CD4-positive, alpha-beta T cell treated with Interleukin-17A for 1 hour (primary cell): ENCODE measurements around the gene GSK3B.
A peak's percentile ranks its signal among the peaks of the same experiment; 100 is the strongest.

Experiments used
- DNase-seq: peaks from one replicate; pipeline ENCODE4 v3.0.0-alpha.2; 2020

The GSK3B gene

DNA sequence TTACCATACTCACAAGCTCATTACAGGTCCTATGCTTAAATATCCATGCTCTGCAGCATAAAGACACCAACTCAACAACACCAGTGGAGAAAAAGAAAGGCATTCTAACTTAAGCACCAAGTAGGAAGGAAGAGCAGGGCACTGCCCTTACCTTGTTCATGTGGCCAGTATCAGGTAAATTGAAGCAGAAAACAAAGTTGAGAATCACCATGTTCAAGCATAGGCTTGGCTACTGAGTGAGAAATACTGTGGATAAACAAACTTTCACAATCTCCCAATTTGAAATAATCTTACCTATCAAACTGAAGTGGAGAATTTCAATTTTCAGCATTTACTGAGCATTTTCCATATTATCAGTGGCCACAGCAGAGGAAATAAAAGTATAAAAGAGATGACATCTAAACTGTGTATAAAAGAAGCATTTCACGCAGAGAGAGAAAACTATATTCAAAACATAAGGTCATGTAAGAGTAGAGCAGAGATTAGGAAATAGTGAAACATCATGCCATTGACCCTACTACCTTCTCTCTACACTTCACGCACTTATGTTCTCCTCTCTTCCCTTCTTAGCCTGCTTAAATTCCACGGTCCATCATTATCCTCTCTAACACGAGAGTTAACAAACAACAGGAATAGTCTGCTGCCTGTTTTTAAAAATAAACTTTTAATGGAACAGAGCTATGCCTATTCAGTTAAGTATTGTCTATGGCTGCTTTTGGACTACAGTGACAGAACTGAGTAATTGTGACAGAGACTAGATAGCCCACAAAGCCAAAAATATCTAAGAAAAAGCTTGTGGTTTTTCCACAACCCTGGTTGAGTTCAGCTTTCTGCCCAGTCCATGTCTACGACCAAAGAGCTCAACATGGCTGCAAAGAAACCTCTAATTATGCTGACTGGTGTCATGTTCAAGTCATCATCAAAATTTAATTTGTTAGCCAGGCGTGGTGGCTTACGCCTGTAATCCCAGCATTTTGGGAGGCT, 169.8 kb downstream of the GSK3B start:
- no peak for DNase-seq

DNA sequence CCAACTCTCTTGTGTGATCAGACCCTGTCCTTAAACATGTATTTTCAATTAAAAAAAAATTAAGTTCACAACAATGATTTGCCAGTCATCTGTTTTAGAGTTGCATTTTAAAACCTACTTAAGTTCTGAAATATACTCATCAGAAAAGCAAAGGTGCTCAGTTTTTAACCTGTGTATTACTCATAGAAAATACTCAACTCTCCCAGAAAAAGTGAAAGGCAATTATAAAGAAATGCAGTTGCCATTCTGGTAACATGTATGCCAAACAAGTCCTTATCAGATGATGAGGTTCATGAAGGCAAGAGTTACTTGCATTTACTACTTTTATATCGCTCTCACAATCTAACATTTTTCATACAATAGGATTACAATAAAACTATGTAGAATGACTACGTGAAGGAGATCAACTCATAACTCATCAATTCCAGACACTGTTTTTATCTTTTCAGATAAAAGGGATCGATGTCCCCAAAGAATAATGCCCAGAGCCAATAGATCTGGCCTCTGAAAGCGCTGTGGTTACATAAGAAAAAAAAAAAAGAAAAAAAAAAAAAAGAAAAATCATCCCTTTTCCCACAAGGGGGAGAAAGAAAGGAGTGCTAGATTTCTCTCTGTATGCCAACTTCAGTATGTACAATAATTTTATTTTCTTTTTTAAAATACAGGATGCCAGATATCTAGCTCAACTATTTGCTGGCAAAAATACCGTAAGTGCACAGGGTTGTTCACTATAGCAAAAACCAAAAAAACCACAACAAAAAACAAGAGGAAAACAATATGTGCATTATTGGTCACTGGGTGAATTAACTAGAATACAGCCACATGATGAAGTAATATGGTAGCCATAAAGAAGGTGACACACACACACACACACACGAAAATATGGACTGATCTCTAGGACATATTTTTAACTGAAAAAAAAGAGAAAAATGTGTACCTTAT, 175.0 kb downstream of the GSK3B start:
- DNase-seq, result no peak

DNA sequence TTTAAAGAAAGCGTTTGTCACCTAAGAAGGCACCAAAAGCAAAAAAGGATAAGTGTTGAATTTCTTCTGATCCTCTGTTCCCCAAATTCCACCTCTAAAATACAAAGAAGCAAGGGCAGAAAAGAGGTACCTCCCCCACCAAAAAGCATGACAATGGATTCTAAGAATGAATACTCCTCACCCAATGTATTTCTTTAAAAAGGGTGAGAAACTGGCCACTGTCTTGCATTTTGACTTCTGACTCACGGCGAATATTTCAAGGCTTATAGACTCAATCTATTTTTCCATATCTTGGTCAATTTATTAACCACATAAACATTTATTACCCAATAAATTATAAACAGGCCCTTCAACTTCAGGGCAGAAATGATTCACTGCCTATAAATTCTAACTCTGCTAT, 181.2 kb downstream of the GSK3B start:
- no peak for DNase-seq

DNA sequence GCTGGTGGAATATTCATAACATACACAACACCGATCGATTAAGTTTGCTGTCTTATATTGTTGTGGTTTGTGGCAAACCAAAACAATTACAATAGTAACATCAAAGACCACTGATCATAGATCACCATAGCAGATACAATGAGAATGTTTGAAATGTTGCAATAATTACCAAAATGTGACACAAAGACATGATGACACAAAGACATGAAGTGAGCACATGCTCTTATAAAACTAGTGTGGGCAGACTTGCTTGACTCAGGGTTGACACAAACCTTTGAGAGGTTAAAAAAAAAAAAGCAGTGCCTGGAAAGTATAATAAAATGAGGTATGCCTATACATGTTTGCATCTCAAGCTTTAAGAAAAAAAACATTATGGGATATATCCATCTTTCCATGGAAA, 182.0 kb downstream of the GSK3B start:
- DNase-seq, result no peak

DNA sequence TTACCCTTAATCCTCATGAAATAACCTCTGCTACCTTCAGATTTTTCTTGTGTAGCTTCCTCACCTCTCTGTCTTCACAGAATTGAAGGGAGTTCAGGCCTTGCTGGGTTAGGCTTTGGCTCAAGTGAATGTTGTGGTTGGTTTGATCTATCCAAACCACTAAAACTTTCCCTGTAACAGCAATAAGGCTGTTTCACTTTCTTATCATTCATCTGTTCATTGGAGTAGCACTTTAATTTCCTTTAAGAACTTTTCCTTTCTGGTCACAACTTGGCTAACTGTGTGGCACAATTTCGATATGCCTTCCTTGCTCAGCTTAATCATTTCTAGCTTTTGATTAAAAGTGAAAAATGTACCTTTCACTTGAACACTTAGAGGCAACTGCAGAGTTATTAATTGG, 182.5 kb downstream of the GSK3B start:
- peak; percentile 27 for DNase-seq

DNA sequence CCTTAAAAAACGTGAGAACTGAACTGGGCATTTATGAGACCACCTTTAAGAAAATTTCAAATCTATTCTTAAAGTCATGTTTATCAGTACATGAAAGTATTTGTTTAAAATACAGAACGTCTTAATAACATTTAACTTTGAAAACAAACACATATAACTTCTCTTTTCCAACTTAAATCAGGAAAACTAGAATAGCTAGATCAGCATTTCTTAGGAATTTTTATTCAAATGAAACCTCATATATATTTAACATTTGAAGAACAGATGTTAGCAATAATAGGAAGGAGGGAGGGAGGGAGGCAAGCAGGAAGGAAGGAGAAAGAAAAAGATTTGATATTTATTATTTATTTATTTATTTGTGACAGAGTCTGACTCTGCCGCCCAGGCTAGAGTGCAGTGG, 192.2 kb downstream of the GSK3B start:
- no peak for DNase-seq

DNA sequence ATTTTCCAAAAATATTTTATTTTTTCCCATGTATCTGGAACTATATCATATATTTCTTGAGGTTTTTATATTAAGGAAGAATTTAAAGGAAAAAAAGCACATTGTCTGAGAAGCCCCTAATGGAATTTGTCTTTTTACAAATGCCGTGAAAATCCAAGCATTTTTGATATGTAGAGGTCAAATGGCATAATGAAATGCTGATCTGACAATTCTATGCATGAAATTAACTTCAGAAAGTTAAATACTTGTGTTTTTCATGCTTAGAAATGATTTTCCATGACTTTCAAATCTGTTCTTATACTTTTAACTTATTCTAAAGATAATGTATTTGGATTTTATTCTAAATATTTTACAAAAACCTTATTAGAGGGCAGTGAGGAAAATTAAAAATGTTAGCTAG, 193.1 kb downstream of the GSK3B start:
- DNase-seq, result no peak

DNA sequence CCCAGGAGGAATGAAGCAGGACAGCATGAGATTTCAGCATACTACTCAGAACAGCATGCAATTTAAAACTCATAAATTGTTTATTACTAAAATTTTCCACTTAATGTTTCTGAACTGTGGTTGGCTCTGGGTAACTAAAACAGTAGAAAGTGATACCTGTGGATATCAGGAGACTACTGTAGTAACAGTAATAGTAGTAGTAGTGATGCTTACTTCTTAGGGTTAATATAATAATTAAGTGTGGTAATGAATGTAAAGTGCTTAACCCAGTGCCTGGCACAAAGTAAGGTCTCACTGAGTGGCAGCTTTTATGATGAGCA, 195.1 kb downstream of the GSK3B start:
- no peak for DNase-seq

DNA sequence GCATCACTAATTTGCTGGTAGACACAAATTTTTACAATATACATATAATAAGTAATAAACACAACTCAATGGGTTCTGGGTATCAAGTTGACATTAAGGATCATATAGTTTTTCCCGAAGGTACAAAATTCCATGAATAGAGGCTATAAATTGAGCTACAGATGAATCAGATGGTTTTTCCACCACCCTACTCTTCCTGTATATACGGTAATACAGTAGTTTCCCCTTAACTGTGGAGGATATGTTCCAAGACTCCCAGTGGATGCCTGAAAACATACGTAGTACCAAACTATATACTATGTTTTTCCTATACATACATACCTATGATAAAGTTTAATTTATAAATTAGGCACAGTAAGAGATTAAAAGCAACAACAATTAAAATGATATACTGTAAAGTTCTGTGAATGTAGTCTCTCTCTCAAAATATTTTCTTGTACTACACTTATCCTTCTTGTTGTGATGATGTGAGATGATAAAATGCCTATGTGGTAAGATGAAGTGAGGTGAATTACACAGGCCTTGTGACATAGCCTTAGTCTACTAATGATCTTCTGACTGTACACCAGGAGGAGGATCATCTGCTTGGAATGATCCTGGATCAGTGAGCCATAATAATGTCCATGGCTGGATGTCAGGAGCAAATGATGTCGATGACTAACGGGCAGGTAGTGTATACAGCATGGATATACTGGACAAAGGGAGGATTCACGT, 195.6 kb downstream of the GSK3B start:
- no peak for DNase-seq

DNA sequence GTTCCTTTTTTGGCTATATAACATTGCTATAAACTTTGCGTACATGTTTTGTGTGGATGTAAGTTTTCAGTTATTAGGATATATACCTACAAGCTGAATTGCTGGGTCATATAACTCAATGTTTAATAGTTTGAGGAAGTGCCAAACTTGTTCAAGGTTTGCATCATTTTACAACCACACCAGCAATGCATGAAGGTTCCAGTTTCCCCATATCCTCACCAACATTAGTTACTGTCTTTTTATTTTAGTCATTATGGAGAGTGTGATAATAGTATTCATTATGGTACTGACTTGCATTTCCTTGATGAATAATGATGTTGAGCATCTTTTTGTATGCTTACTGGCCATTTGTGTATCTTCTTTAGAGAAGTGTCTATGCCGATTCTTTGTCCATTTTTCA, 200.1 kb downstream of the GSK3B start:
- DNase-seq, result no peak

DNA sequence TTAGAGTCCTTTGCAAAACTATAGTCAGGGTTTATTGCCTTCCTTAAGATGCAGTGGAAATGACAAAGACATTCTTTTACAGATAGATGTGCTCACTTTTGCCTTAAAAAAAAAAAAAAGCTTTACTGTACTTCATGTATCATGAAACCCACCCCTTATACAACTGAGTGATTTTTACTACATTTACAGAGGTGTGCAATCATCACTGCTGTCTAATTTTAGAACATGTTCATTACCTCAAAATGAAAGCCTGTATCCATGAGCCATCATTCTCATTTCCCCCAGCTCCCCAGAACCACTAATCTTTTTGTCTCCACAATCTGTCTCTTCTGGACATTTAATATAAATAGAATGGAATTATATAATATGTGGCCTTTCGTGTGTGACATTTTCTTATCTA, 200.5 kb downstream of the GSK3B start:
- no peak for DNase-seq

DNA sequence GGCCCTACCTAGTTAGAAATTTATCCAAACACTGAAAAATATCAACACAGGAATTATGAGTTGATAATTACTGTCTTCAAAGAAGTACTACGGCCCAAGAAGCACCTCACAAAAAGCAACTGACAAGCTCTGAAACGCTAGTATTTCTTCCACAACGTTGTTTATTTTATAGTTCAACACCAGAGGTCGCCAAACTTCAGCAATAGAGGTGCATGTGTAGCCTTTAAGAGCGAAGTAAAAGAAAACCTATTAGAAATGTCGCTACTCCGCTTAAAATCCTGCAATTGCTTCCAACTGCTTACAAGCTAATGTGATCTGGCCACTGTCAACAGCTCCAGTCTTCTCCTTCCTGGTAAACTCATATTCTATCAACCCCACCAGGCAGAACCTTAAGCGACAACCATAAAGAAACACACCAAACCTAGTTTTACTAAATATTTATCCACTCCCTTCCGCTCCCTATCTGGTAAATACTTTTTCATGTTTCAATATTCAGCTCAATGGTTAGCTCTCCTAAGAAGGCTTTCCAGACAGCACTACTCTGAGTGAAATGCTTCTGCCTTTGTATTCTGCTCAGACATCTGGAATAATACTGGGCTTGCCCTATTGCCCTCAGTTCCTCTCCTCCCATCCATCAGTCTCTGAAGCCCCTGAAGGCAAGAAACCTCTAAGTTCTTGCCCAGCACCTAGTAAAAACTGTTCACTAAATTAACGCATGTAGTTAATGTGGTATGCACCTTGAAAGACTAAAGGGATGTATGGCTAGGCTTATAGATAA, 202.1 kb downstream of the GSK3B start:
- DNase-seq, result peak; percentile 72

DNA sequence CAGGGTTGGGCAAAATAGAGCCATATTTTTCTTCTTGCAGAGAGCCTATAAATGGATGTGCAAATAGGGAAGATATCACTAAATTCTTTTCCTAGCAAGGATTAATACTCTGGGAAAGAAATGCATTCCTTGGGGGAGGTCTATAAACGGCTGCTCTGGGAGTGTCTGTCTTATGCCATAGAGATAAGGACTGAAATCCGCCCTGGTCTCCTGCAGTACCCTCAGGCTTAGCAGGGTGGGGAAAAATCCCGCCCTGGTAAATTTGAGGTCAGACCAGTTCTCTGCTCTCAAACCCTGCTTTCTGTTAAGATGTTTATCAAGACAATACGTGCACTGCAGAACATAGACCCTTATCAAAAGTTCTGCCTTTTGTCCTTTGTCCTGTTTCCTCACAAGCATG, 205.6 kb downstream of the GSK3B start:
- peak; percentile 3 for DNase-seq

DNA sequence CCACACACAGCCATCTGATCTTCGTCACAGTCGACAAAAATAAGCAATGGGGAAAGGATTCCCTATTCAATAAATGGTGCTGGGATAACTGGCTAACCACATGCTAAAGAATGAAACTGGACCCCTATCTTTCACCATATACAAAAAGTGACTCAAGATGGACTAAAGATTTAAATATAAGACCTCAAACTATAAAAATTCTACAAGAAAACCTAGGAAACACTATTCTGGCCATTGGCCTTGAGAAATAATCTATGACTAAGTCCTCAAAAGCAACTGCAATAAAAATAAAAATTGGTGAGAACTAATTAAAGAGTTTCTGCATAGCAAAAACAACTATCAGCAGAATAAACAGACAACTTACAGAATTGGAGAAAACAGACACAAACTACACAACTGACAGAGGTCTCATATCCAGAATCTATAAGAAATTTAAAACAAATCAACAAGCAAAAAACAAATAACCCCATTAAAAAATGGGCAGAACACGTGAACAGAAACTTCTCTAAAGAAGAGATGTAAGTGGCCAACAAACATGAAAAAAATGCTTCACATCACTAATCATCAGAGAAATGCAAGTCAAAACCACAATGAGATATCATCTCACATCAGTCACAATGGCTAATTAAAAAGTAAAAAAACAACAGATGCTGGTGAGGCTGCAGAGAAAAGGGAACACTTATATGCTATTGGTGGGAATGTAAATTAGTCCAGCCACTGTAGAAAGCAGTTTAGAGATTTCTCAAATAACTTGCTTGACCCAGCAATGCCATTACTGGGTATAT, 208.3 kb downstream of the GSK3B start:
- DNase-seq, result no peak

DNA sequence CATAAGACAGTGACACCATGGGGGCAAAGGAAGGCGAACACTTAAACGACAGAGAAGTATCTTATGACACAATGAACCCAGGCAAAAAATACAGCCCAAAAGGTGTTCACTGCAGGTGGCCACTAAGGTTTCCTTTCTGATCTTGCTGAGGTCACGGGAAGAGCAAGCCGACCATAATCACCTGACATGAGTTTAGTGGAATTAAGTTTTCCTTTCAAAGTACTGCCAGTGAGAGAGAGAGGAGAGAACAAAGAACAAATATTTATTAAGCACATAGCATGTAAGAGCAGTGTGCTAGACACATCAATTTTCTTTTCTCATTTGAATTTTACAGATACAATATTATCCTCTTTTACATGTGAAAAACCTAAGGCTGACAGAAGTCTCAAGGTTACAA, 210.1 kb downstream of the GSK3B start:
- DNase-seq, result no peak

DNA sequence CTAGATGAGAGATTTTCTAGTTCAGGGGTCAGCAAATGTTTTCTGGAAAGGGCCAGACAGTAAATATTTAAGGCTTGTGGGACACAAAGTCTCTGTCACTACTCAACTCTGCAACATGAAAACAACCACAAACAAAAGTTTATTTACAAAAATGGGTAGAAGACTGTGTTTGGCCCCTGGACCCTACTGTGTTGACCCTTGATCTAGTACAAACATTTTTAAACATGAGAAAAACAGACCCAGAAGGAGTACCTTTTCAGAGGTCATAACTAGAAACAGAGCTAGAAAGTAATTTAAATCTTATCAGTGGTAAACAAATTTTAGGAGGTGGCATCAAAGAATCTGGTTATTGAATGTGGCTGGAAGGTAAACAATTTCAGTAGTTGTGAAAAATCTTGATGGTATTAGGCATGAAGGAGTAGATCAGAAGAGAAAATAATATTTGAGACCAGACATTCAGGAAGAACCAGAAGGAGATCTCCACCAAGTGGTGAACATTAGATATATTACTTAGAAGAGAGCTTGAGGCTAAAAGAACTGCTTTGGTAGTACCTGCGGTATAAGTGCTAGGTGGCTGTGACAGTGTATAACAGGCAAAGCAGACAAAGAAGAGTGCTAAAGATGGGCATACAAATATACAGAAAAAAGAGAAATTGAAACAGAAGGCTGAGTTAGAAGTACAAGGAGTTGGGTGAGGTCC, 210.6 kb downstream of the GSK3B start:
- no peak for DNase-seq

DNA sequence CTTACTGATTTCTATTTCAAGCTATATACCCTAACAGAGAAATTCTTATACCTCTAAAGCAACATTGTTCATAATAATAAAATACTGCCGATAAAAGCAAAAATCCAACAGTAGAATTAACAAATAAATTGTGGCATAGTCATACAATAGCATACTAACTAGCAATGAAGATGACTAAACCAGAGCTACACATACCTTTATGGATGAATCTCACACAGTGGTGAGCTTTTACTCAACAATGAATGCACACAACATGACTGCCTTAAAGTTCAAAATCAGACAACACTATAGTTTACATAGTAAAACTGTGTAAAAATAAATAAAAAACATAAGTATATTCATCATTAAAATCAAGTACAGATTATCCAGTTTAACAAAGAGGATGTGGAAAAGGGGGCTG, 213.3 kb downstream of the GSK3B start:
- DNase-seq, result no peak

DNA sequence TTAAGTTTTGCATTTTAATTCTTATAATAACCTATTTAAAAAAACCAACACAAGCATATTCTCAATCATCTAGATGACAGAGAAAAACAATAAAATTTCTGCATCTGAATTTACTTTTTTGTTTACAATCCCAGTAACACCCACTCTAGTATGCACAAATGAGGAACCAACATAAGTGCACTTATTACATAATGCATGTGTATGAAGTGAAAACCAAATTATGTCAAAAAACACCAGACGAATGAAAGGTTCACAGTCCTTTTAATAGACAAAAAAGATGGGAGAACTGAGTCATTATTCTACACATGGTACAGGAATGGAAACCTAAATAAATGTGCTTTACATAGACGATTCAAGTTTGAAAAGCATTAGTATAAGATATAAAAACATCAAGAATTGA, 220.6 kb downstream of the GSK3B start:
- DNase-seq, result no peak

DNA sequence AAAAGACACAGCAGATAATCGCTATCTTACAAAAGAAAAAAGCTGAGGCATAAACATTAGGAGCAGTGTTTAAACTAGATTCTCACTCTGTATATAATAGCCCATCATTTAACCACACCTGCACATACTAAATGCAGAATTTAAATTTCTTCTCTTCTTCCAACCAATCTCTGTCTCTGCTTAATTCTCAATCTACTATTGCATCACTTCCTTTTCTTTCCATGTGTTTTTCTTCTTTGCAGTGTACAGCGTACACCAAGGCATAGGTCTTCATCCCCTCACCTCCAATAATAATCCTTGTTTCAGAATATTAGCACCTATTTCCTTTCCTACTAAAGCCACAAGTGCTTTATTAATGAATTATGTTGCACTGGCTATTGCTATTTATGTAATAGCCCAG, 221.5 kb downstream of the GSK3B start:
- DNase-seq, result no peak

DNA sequence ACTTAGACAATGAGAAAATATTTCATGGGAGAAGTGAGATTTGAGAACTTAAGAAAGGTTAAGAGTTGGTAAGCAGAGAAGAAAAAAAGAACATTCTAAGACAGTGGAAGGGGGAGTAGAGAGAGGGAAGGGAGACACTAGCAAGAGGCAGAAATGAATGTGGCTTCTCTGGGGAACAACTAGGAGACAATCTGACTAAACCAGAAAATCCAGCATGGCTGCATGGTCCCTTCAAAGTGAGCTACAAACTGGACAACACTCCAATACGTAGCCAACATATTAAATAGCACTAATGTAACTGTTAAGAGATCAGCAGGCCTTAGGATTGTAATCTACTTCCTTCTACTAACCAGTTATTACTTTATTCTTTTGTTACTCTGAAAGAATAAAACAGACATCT, 222.7 kb downstream of the GSK3B start:
- no peak for DNase-seq

DNA sequence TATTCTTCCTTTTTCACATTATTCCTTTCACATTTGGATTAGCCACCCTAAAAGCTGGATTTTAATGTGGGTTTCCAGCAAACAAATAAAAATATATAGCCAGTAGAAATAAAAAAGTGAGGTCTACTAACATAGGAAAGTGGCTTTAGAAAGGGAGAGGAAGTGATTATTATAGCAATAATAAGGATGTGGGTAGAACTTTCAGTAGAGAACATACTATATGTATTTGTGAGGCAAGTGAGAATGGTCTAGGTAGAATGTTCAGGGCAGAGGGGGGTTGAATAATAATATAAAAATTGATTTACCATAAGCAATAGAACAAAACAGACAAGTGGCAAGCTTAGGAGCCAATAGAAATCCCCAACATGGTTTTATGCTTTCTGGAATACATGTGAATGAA, 223.7 kb downstream of the GSK3B start:
- DNase-seq, result no peak
